Measurements from ENCODE around the gene SNF8.

The SNF8 gene

DNA sequence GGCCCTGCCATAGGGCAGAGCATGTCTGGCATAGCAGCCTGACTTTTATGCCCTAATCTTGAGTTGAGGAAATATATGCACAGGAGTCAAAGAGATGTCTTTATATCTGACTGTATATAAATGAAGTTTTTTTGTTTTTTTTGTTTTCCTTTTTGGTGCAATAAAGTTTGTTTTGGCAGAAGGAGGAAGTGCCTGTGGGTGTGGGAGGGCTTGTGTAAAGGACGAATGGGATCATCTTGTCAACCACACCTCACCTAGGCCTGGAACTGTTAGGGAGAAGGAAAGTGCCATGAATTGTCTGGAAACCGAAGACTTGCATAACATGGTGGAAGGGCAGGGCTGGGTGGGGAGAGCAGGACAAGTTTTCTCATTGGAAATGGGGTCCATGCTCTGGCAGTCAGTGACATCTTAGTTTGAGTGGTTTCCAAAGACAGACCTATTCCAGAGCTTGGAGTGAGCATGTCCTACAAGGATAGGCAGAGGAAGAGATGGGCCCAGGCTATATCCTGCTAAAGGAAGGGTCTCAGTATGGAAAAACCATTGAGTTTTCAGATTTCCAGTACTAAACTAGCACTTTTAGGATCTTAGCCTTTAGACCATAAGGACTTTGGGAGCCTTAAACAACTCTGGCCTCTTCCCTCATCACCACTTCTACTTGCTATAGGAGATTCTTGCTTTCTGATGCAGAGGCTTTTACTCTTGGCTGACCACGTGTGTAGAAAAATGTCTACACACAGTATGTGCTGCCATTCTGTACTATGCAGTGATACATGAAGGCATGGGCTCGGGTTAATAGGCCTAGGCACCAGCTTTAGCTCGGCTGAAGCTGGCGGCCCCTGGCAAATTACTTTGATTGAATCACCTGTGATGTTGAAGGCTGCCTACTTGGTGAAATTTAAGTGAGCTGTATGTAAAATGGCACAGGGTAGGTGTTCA lies 15.5 kb downstream of the SNF8 start:
- no peak for DNase-seq (ENCODE audit: low spot score)

DNA sequence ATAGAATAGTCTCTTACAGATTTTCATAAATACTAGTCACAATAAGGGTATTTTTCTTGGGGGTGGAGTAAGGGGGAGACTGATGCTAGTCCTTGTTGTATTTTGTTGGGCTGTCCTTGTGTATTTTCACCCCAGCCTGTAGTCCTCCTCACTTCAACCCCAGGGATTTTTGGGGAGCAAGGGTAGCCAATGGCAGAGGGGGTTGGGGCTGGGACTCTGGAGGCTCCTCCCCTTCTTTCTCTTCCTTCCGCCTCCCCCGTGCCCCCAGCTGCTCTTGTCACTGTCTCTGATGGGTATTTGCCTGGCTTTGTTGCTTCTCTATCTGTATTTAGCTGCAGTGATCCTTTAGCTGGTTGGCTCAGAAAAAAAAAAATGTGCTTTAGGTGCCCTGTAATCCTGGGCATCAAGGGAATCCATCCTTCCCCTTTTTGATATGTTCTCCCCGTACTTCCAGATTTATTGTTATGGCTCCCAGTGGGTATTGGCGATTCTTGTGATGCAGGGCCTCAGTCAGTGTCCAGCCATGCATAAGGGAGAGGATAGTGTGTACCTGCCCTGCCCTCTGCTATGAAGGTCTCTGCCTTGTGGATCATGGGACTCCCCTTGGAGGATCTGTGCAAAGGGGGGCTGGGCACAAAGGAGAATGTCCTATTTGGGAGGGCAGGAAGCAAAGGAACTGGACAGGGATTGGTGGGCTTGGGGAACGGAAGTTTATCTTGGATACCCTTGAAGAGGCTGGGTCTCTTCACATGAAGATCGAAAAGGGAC lies 16.5 kb downstream of the SNF8 start:
- no peak for DNase-seq (ENCODE audit: low spot score)

DNA sequence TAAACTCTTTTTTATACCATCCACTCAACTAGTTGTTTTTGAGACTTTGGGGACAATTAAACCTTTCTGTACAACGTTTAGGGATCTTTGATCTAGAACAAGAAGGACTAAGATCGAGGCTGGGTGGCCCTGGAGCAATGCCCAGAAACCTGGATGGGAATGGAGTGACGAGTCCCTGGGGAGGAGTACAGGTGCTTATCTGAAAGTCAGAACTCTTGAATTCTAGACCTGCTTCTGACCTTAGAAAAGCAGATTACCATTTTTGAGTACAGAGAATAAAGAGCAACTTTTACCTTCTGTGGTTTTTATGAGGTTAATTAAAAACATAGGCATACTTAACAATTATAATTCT lies 18.7 kb downstream of the SNF8 start:
- DNase-seq (ENCODE audit: low spot score): no peak

DNA sequence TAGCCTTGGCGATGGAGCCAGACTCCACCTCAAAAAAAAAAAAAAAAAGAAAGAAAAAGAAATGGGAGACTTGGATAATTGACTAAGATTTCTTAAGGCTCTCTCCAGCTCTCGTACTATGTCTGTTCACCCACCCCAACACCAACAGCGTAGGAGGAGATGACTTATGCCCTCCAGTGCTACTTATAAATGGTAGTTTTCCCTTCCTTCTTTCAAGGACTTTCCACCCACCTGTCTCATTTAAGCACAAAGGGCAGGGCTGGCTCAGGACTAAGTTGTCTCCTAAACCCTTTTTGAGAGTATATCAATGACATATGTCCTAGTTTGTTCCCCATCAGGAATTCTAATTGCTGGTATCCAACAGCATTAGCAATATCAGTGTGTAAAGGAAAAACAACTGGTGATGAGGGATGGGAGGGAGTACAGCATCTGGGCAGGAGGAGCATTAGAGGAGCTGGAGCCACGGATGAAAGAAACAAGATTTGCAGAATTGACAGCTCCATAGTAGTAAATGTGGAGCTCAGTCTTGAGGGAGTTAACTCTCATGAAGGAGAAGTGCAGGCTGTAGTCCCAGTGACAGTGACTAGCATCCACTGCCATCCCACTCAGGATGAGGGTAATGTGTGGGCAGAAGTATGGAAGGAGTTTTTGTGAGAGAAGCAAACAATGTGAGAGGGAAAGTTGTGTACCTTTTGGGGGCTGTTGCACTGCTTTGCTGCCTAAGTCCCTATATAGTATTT lies 19.2 kb downstream of the SNF8 start:
- no peak for DNase-seq (ENCODE audit: low spot score)

DNA sequence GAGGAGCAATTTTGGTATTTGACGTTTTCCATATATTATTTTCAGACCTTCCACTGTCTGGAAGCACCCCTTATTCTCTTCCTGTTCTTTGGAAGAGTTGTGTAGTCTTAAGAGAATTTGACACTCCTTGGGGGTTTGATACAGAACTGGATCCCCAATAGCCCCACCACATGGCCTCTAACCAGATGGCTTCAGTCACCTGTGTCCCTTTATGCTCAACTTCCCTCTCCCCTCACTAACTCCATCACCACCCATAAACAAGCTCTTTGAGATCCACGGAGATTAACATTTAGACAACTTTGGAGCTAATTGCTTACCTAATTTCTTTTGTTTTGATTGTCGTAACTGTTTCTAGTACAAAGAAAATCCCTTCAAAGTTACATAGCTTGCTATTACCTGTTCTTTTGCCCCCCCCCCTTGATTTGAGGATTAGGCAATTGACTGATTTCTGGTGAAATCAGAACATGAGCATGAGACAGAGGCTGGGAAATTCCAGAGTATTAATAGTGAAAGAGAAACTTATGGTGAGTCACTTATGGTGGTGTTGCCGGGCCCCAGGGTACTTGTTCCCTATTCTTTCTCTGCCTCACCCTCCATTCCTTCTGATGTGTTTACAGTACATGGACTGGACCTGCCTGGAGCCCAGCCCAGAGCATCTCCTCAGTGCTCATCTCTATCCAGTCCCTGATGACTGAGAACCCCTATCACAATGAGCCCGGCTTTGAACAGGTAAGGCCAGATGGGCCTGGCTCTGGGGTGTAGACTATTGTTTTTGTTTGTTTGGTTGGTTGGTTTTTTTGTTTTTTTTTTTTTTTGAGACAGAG lies 29.0 kb downstream of the SNF8 start:
- peak; percentile 66 for DNase-seq (ENCODE audit: low spot score)

DNA sequence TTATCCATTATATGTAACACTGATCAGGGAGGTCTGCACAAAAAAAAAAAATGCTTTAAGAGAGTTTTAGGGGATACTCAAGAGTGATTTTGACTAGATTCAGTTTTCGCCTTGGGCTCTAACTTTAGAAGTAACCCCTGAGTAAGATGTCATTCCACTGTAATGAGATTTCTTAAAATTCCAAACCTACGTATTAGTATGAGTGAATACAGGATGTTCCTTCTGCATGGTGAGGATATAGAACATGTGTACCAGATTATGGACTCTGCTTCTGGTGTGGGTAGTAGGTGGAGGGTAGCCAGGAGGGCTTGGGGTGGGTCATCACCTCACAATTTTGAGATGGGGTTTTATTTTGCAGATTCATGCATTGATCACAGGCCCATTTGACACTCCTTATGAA lies 32.2 kb downstream of the SNF8 start:
- no peak for DNase-seq (ENCODE audit: low spot score)

DNA sequence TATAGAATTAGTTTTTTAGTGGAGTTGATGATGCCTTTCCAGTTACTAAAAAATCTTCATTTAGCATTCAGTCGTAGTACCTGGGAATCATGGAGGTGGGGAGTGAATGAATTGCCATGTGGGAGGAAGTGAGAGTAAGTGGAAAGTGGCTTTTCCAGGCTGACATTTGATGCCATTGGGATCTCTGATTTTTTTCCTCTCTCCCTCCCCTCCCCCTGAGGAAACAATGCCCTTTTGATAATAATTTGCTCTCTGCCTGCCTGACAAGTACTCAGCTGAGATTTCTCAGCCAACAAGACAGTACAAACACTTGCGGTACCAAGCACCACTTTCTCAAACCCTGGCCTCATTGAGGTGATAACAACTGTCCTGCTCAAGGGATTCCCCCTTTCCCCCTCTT lies 34.3 kb downstream of the SNF8 start:
- no peak for DNase-seq (ENCODE audit: low spot score)

- no peak for DNase-seq (ENCODE audit: low spot score)
Observed at GRCh38 chr17:48909783-48910182, 34.9 kb downstream of the SNF8 start.

GRCh38 chr17:48908853-48909394 lies 35.7 kb downstream of the SNF8 start:
- peak; percentile 90 for DNase-seq (ENCODE audit: low spot score)

- peak; percentile 93 for DNase-seq (ENCODE audit: low spot score)
Observed at GRCh38 chr17:48908047-48908843, 36.4 kb downstream of the SNF8 start, which contains the start of gene UBE2Z. Gene UBE2Z, plus strand, starts transcription at chr17:48908407. Its CDS starts 97 bp downstream, at chr17:48908504.

GRCh38 chr17:48907713-48908046 lies 37.0 kb downstream of the SNF8 start:
- DNase-seq (ENCODE audit: low spot score): no peak

- no peak for DNase-seq (ENCODE audit: low spot score)
Observed at GRCh38 chr17:48905987-48906515, 38.6 kb downstream of the SNF8 start.

DNA sequence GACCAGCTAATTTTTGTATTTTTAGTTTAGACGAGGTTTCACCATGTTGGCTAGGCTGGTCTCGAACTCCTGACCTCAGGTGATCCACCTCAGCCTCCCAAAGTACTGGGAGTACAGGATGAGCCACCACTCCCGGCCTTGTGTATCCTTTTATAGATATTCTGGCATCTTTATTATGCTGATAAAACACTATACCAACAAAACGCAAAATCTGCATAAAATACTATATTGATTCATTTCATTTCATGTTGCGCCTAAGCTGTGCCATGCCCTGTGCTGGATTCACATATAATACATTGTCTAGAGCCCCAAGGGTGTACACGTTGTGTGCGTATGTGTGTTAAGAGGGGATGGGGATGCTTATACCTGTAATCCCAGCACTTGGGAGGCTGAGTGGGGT lies 40.2 kb downstream of the SNF8 start:
- DNase-seq (ENCODE audit: low spot score): no peak

- no peak for DNase-seq (ENCODE audit: low spot score)
Observed at GRCh38 chr17:48903401-48903800, 41.2 kb downstream of the SNF8 start.

GRCh38 chr17:48901241-48901640 lies 43.4 kb downstream of the SNF8 start:
- no peak for DNase-seq (ENCODE audit: low spot score)

DNA sequence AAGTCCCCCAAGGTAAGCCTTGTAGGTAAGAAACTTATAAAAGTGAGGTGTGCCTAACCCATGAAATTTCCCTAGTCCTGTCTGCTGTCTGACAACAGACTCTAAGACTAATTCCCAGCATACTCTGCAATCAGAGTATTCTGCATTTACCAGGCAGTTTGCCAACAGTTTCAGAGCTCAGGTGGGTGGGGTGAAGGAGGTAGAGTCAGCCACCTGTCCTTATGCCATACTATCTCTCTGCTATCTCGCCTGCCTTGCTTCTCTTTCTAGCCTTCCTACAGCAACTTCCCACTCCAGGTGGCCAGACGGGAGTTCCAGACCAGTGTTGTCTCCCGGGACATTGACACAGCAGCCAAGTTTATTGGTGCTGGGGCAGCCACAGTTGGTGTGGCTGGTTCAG lies 49.8 kb downstream of the SNF8 start:
- DNase-seq (ENCODE audit: low spot score): no peak

GRCh38 chr17:48893646-48894508 lies 50.8 kb downstream of the SNF8 start:
- no peak for DNase-seq (ENCODE audit: low spot score)

- no peak for DNase-seq (ENCODE audit: low spot score)
Observed at GRCh38 chr17:48892940-48893645, 51.5 kb downstream of the SNF8 start.

DNA sequence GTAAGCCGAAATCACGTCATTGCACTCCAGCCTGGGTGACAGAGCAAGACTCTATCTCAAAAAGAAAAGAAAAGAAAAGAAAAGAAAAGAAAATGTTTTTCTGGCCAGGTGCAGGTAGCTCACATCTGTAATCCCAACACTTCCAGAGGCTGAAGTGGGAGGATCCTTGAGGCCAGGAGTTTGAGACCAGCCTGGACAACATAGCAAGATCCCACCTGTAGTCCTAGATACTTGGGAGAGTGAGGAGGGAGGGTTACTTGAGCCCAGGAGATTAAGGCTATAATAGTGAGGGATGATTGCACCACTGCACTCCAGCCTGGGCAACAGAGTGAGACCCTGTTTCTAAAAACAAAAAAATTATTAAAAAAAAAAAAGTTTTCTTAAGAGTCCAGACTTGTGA lies 54.6 kb downstream of the SNF8 start:
- no peak for DNase-seq (ENCODE audit: low spot score)

Measured in CD4-positive, alpha-beta T cell treated with Interleukin-15 for 4 hours (primary cell).